HFFc6 (cell line): ENCODE results near the gene TIAL1. TPM values are rescaled to one million over a fixed set of nuclear protein-coding genes. Genes with fewer than 3 reads are reported as not detected.

Experiments used
- DNase-seq: peaks from one replicate; pipeline ENCODE4 v3.0.0-alpha.2; 2018
- H3K27ac Mint-ChIP-seq: 2 replicates; pipeline ENCODE4 v1.8.0; 2020; ENCODE audit warnings: mild to moderate bottlenecking, mixed read lengths
- H3K27me3 Mint-ChIP-seq: 2 replicates; pipeline ENCODE4 v1.8.0; 2021; ENCODE audit warnings: mild to moderate bottlenecking, moderate library complexity, mixed read lengths; ENCODE audit not compliant: insufficient read depth
- H3K36me3 Mint-ChIP-seq: 2 replicates; pipeline ENCODE4 v1.8.0; 2021; ENCODE audit warnings: low read depth, mixed read lengths
- H3K4me1 Mint-ChIP-seq: 2 replicates; pipeline ENCODE4 v1.8.0; 2020; ENCODE audit warnings: low read depth, mixed read lengths
- H3K4me3 Mint-ChIP-seq: 2 replicates; pipeline ENCODE4 v1.8.0; 2020; ENCODE audit warnings: mild to moderate bottlenecking, moderate library complexity, mixed read lengths
- H3K9me3 Mint-ChIP-seq: 2 replicates; pipeline ENCODE4 v1.8.0; 2020; ENCODE audit warnings: mild to moderate bottlenecking, mixed read lengths
- CTCF ChIP-seq: fragments of 200-600 bp; sonication (generic); IDR thresholded peaks from 2 replicates; pipeline ENCODE4 v1.5.0; 2021; ENCODE audit warnings: antibody characterized with exemption, mild to moderate bottlenecking
- long read RNA-seq: library from polyadenylated mRNA; unstranded; transcript quantifications from one replicate; pipeline ENCODE4 v2.0.0, GENCODE V29; 2019
- total RNA-seq, 6 experiments: library from RNA; stranded (reverse); fragmentation: NEBNext Ultra II Directional; extraction: Animal tissue kit (Norgen Biotek cat#: 25700); gene quantifications; 2 replicates in 1 of 6; 3 replicates in 5 of 6; pipeline ENCODE4 v1.2.3, GENCODE V29; 2021

The TIAL1 gene
- 100 to 1,000 TPM; 129 to 149 (median 134) TPM for total RNA-seq
- long read RNA-seq, full-length matches to known transcripts, result 3 of 18 reads
- long read RNA-seq, partial matches to known transcripts, result 6 of 18 reads
- long read RNA-seq, other reads (novel, unspliced or antisense), result 9 of 18 reads

- DNase-seq, result peak; percentile 99
- no peaks in the 10 kb centered on the region for H3K9me3 Mint-ChIP-seq
- peak within 1 kb of the TSS; percentile 95 for H3K4me3 Mint-ChIP-seq
- peaks cover 8% of the 10 kb centered on the region for H3K27me3 Mint-ChIP-seq
- TF ChIP-seq CTCF, result no peak
- peak within 1 kb of the TSS; percentile 94 for H3K27ac Mint-ChIP-seq
- H3K36me3 Mint-ChIP-seq, result peaks cover 30% of the 10 kb centered on the region
- peaks cover 45% of the 10 kb centered on the region for H3K4me1 Mint-ChIP-seq
These were observed at the start of gene TIAL1 for GRCh38 chr10:119596537-119597404. Gene TIAL1 (minus strand): TSS chr10:119596964. CDS start chr10:119596465, 499 bp downstream.

- TF ChIP-seq CTCF, result no peak
- peaks cover 17% of the 10 kb centered on the region for H3K9me3 Mint-ChIP-seq
- no peak overlapping the region for H3K27ac Mint-ChIP-seq
- no peaks in the 10 kb centered on the region; the same call in none of the 2 replicates for H3K27me3 Mint-ChIP-seq
- DNase-seq, result no peak
- no peak overlapping the region for H3K4me3 Mint-ChIP-seq
- 0 out of 2 replicates have a peak, but pooled peaks cover 4% of the 10 kb centered on the region for H3K36me3 Mint-ChIP-seq
- peaks cover 10% of the 10 kb centered on the region for H3K4me1 Mint-ChIP-seq
These were observed 48.2 kb upstream of the TIAL1 start for GRCh38 chr10:119644994-119645393.

- H3K36me3 Mint-ChIP-seq, result 0 out of 2 replicates have a peak, but pooled peaks cover 4% of the 10 kb centered on the region
- no peaks in the 10 kb centered on the region; the same call in none of the 2 replicates for H3K27me3 Mint-ChIP-seq
- H3K27ac Mint-ChIP-seq, result no peak overlapping the region
- H3K9me3 Mint-ChIP-seq, result peaks cover 17% of the 10 kb centered on the region
- no peak for DNase-seq
- peaks cover 10% of the 10 kb centered on the region for H3K4me1 Mint-ChIP-seq
- TF ChIP-seq CTCF, result no peak; the same call in 1 of the 2 replicates
- H3K4me3 Mint-ChIP-seq, result no peak overlapping the region
These were observed 47.5 kb upstream of the TIAL1 start for GRCh38 chr10:119644205-119644814.

- no peaks in the 10 kb centered on the region; the same call in none of the 2 replicates for H3K27me3 Mint-ChIP-seq
- TF ChIP-seq CTCF, result no peak; the same call in 1 of the 2 replicates
- 0 out of 2 replicates have a peak, but pooled peaks cover 4% of the 10 kb centered on the region for H3K36me3 Mint-ChIP-seq
- no peak overlapping the region for H3K4me3 Mint-ChIP-seq
- peak; percentile 32 for DNase-seq
- no peak overlapping the region for H3K27ac Mint-ChIP-seq
- H3K9me3 Mint-ChIP-seq, result peaks cover 17% of the 10 kb centered on the region
- H3K4me1 Mint-ChIP-seq, result peaks cover 10% of the 10 kb centered on the region
These were observed 46.8 kb upstream of the TIAL1 start for GRCh38 chr10:119643306-119644204.
